H1 (cell line): ENCODE results near the gene MMP15. TPM values are rescaled to one million over a fixed set of nuclear protein-coding genes. Genes with fewer than 3 reads are reported as not detected.

Experiments used
- CTCF ChIA-PET: fragments of 300-600 bp; sonication (Branson Sonifier 250); formaldehyde crosslinking; loops from one replicate; lab custom pipeline; 2021; ENCODE audit not compliant: partially characterized antibody; lab: Charles Lee
- POLR2A ChIA-PET: fragments of 300-600 bp; sonication (Branson Sonifier 250); formaldehyde crosslinking; loops from one replicate; lab custom pipeline; 2021; ENCODE audit warnings: inconsistent platforms; ENCODE audit not compliant: partially characterized antibody; lab: Charles Lee
- DNase-seq, 2 experiments: peaks; one replicate each; pipeline versions ENCODE4 v3.0.0 to v3.0.0-alpha.2; 2010 to 2022; ENCODE audit warnings: low spot score in 2 of 2, low read depth in 1 of 2, mixed read lengths in 1 of 2
- FAIRE-seq: peaks from 2 replicates; lab custom pipeline; 2011; peaks lifted over from hg19 to GRCh38; lab: Jason Lieb, UNC
- H2AFZ ChIP-seq: 2 replicates; pipeline ENCODE4 v1.8.1; 2012; ENCODE audit warnings: low read length, inconsistent platforms
- H2AK5ac ChIP-seq: 2 replicates; pipeline ENCODE4 v1.6.1; 2013; ENCODE audit warnings: low read depth, low read length
- H2BK120ac ChIP-seq: replicated peaks from 2 replicates; pipeline ENCODE3; 2013; ENCODE audit warnings: low read depth, low read length, inconsistent platforms
- H2BK12ac ChIP-seq: 2 replicates; pipeline ENCODE4 v1.6.1; 2013; ENCODE audit warnings: low read depth, low read length
- H2BK15ac ChIP-seq: 2 replicates; pipeline ENCODE4 v1.6.1; 2013; ENCODE audit warnings: low read length
- H2BK20ac ChIP-seq: 2 replicates; pipeline ENCODE4 v1.6.1; 2013; ENCODE audit warnings: low read length
- H2BK5ac ChIP-seq: 2 replicates; pipeline ENCODE4 v1.6.1; 2013; ENCODE audit warnings: low read depth, low read length
- H3K14ac ChIP-seq: 2 replicates; pipeline ENCODE4 v1.6.1; 2013; ENCODE audit warnings: inconsistent platforms; ENCODE audit not compliant: insufficient read length
- H3K18ac ChIP-seq: 2 replicates; pipeline ENCODE4 v1.6.1; 2013; ENCODE audit warnings: low read length; ENCODE audit errors: extremely low read depth
- H3K23ac ChIP-seq: 2 replicates; pipeline ENCODE4 v1.6.1; 2013; ENCODE audit warnings: inconsistent platforms; ENCODE audit not compliant: insufficient read length
- H3K23me2 ChIP-seq: 2 replicates; pipeline ENCODE4 v1.6.1; 2013; ENCODE audit warnings: low read depth, low read length
- H3K27ac ChIP-seq: 2 replicates; pipeline ENCODE4 v1.6.1; 2011; ENCODE audit warnings: low read depth, low read length, inconsistent platforms
- H3K27me3 ChIP-seq, 4 experiments: replicated peaks in 1 of 4; 1 replicate in 1 of 4; 2 replicates in 3 of 4; pipeline versions ENCODE4 v1.6.1 to v1.8.1; 2011 to 2013; ENCODE audit warnings: low read length in 3 of 4, mild to moderate bottlenecking in 3 of 4, inconsistent platforms in 2 of 4, mixed read lengths in 2 of 4, moderate library complexity in 1 of 4; ENCODE audit not compliant: control insufficient read depth in 3 of 4, insufficient read depth in 3 of 4; ENCODE audit errors: extremely low read depth in 1 of 4
- H3K36me3 ChIP-seq, 4 experiments: 2 replicates each; pipeline versions ENCODE4 v1.6.1 to v1.8.1; 2011 to 2013; ENCODE audit warnings: mild to moderate bottlenecking in 4 of 4, low read length in 3 of 4, moderate library complexity in 2 of 4, control low read depth in 1 of 4, inconsistent platforms in 1 of 4; ENCODE audit not compliant: insufficient read depth in 4 of 4, control insufficient read depth in 2 of 4
- H3K4ac ChIP-seq: replicated peaks from 2 replicates; pipeline ENCODE3; 2013; ENCODE audit warnings: low read length, low read depth, mixed read lengths, inconsistent platforms; ENCODE audit not compliant: insufficient read length
- H3K4me1 ChIP-seq, 4 experiments: replicated peaks in 1 of 4; 1 replicate in 1 of 4; 2 replicates in 3 of 4; pipeline versions ENCODE4 v1.6.1 to v1.8.1; 2011 to 2013; ENCODE audit warnings: low read length in 3 of 4, inconsistent platforms in 2 of 4, mixed read lengths in 1 of 4; ENCODE audit not compliant: insufficient read depth in 4 of 4, control insufficient read depth in 3 of 4
- H3K4me2 ChIP-seq, 2 experiments: 2 replicates each; pipeline versions ENCODE4 v1.6.1 to v1.8.1; 2011 to 2013; ENCODE audit warnings: low read depth in 2 of 2, low read length in 2 of 2, control low read depth in 1 of 2, inconsistent platforms in 1 of 2, mild to moderate bottlenecking in 1 of 2; ENCODE audit not compliant: insufficient read depth in 1 of 2
- H3K4me3 ChIP-seq, 4 experiments: fragments of 200-600, 300-600 bp in 1 of 4; sonication (generic), shearing (Covaris generic), sonication (Bioruptor Twin) in 1 of 4; 2 replicates each; pipeline versions ENCODE4 v1.5.1 to v1.8.1; 2011 to 2016; ENCODE audit warnings: low read length in 4 of 4, low read depth in 3 of 4, control low read depth in 2 of 4, inconsistent platforms in 2 of 4, mild to moderate bottlenecking in 2 of 4, mixed read lengths in 1 of 4, moderate library complexity in 1 of 4; ENCODE audit not compliant: insufficient read depth in 2 of 4; ENCODE audit errors: extremely low read depth in 1 of 4
- H3K56ac ChIP-seq: replicated peaks from 2 replicates; pipeline ENCODE3; 2013; ENCODE audit warnings: low read depth, mild to moderate bottlenecking, mixed read lengths, low read length, inconsistent platforms; ENCODE audit not compliant: insufficient read length
- H3K79me1 ChIP-seq: 2 replicates; pipeline ENCODE4 v1.6.1; 2013; ENCODE audit warnings: low read depth, low read length, control low read depth
- H3K79me2 ChIP-seq, 2 experiments: 2 replicates each; pipeline versions ENCODE4 v1.6.1 to v1.8.1; 2012 to 2013; ENCODE audit warnings: low read length in 2 of 2, mild to moderate bottlenecking in 2 of 2, inconsistent platforms in 1 of 2; ENCODE audit not compliant: insufficient read depth in 2 of 2, control insufficient read depth in 1 of 2
- H3K9ac ChIP-seq, 4 experiments: replicated peaks in 1 of 4; 1 replicate in 1 of 4; 2 replicates in 3 of 4; pipeline versions ENCODE4 v1.6.1 to v1.8.1; 2011 to 2013; ENCODE audit warnings: low read depth in 3 of 4, low read length in 3 of 4, control low read depth in 2 of 4, mild to moderate bottlenecking in 2 of 4, moderate library complexity in 2 of 4, inconsistent platforms in 1 of 4; ENCODE audit errors: extremely low read depth in 1 of 4
- H3K9me3 ChIP-seq, 2 experiments: 2 replicates each; pipeline versions ENCODE4 v1.6.1 to v1.8.1; 2012 to 2013; ENCODE audit warnings: mild to moderate bottlenecking in 2 of 2, moderate library complexity in 2 of 2, control low read depth in 1 of 2, inconsistent platforms in 1 of 2, low read depth in 1 of 2, low read length in 1 of 2, mixed read lengths in 1 of 2; ENCODE audit not compliant: insufficient read depth in 2 of 2
- H4K20me1 ChIP-seq, 2 experiments: replicated peaks in 1 of 2; 2 replicates each; pipeline versions ENCODE3 to v1.8.1; 2011 to 2013; ENCODE audit warnings: inconsistent platforms in 2 of 2, low read length in 2 of 2, mild to moderate bottlenecking in 1 of 2; ENCODE audit not compliant: insufficient read depth in 2 of 2, control insufficient read depth in 1 of 2
- H4K5ac ChIP-seq: 2 replicates; pipeline ENCODE4 v1.6.1; 2013; ENCODE audit warnings: low read length, low read depth, mixed read lengths, inconsistent platforms; ENCODE audit not compliant: insufficient read length
- H4K8ac ChIP-seq: 2 replicates; pipeline ENCODE4 v1.8.0; 2013; ENCODE audit warnings: mild to moderate bottlenecking, moderate library complexity, low read length, inconsistent platforms; ENCODE audit not compliant: insufficient read depth; ENCODE audit errors: extremely low read depth
- H4K91ac ChIP-seq: replicated peaks from 2 replicates; pipeline ENCODE3; 2013; ENCODE audit warnings: low read length, mixed read lengths, inconsistent platforms; ENCODE audit not compliant: insufficient read length
- CBX8 ChIP-seq: fragments of 300-800, 300-1000 bp; sonication (generic); IDR thresholded peaks from 2 replicates; pipeline ENCODE4 v1.7.1; 2016; ENCODE audit warnings: low read depth, low read length, borderline replicate concordance
- CHD2 ChIP-seq: IDR thresholded peaks from 2 replicates; pipeline ENCODE4 v1.6.1; 2012; ENCODE audit warnings: low read length, improper control_type of control experiment
- EGR1 ChIP-seq: IDR thresholded peaks from 2 replicates; pipeline ENCODE4 v1.6.1; 2011; ENCODE audit warnings: low read depth, low read length, borderline replicate concordance
- EZH2 ChIP-seq: fragments of 200-600 bp; sonication (generic); IDR thresholded peaks from 2 replicates; pipeline ENCODE4 v1.7.1; 2012; ENCODE audit warnings: low read depth, mild to moderate bottlenecking, moderate library complexity, low read length, inconsistent platforms; ENCODE audit not compliant: severe bottlenecking
- JUN ChIP-seq: IDR thresholded peaks from 2 replicates; pipeline ENCODE4 v1.6.1; 2011; ENCODE audit warnings: low read depth, mild to moderate bottlenecking, improper control_type of control experiment, low read length
- KDM4A ChIP-seq: IDR thresholded peaks from one replicate; pipeline ENCODE4 v1.7.1; 2012; ENCODE audit warnings: low read depth, mild to moderate bottlenecking, moderate library complexity, low read length, inconsistent platforms; ENCODE audit not compliant: severe bottlenecking
- NANOG ChIP-seq: IDR thresholded peaks from 2 replicates; pipeline ENCODE4 v1.6.1; 2011; ENCODE audit warnings: low read length, low read depth, mild to moderate bottlenecking, inconsistent platforms; ENCODE audit not compliant: insufficient read depth, poor library complexity, severe bottlenecking
- POLR2AphosphoS5 ChIP-seq: IDR thresholded peaks from 2 replicates; pipeline ENCODE4 v1.6.1; 2011; ENCODE audit warnings: low read depth, low read length
- POU5F1 ChIP-seq: IDR thresholded peaks from 2 replicates; pipeline ENCODE4 v1.6.1; 2011; ENCODE audit warnings: low read depth, mild to moderate bottlenecking, low read length, moderate library complexity
- RNF2 ChIP-seq: fragments of 200-900, 300-1000 bp; sonication (generic); IDR thresholded peaks from 2 replicates; pipeline ENCODE4 v1.7.1; 2016; ENCODE audit warnings: borderline replicate concordance, low read depth, mild to moderate bottlenecking, antibody characterized with exemption, low read length; ENCODE audit not compliant: poor library complexity, severe bottlenecking; ENCODE audit errors: missing control alignments
- TAF1 ChIP-seq: IDR thresholded peaks from 2 replicates; pipeline ENCODE4 v1.6.1; 2011; ENCODE audit warnings: mild to moderate bottlenecking, low read depth, low read length
- TBP ChIP-seq: IDR thresholded peaks from 2 replicates; pipeline ENCODE4 v1.6.1; 2011; ENCODE audit warnings: low read depth, low read length, improper control_type of control experiment
- ZNF274 ChIP-seq: IDR thresholded peaks from 2 replicates; pipeline ENCODE4 v1.7.0; 2012; ENCODE audit warnings: low read length, borderline replicate concordance; ENCODE audit errors: extremely low read depth
- WGBS, 2 experiments: shearing (Covaris generic) in 1 of 2; methylation state at CpG; one replicate each; pipeline versions ENCODE4 v1.1.6 to v1.1.7; 2013 to 2015; ENCODE audit warnings: low lambda C conversion rate in 2 of 2, mixed read lengths in 2 of 2, inconsistent platforms in 1 of 2, low coverage in 1 of 2, missing lambda C conversion rate in 1 of 2; ENCODE audit not compliant: insufficient replicate concordance in 2 of 2, insufficient coverage in 1 of 2, insufficient read length in 1 of 2; ENCODE audit errors: extremely low coverage in 1 of 2, missing lambda C conversion rate in 1 of 2; 5-methylcytosine and 5-hydroxymethylcytosine counted together
- polyA plus RNA-seq, 7 experiments: library from polyadenylated mRNA; depleted of rRNA in 3 of 7; stranded (reverse) in 5 of 7; unstranded in 2 of 7; fragments of >200 nt in 5 of 7; fragments of 200-250 nt in 2 of 7; gene quantifications; 1 replicate in 5 of 7; 2 replicates in 1 of 7; 4 replicates in 1 of 7; pipeline versions ENCODE4 v1.2.1 to v1.2.3, GENCODE V29; 2011 to 2013; ENCODE audit warnings: missing spikeins in 2 of 7, mixed read lengths in 2 of 7
- total RNA-seq: library from RNA; stranded (reverse); fragmentation: NEBNext Ultra II Directional; extraction: Animal tissue kit (Norgen Biotek cat#: 25700); gene quantifications from 2 replicates; pipeline ENCODE4 v1.2.1, GENCODE V29; 2021
- TF ChIP-seq, protein P1 (sequence below): IDR thresholded peaks from 2 replicates; pipeline ENCODE4 v1.6.1; 2011; ENCODE audit warnings: low read depth, mild to moderate bottlenecking, low read length; ENCODE audit not compliant: insufficient read depth

Gene MMP15
- total and polyA plus RNA-seq, 2 of the 8 experiments (the other 6 are each of a cell fraction or from before 2014, with no cell fraction given), result 38.5 to 42.2 TPM

DNA sequence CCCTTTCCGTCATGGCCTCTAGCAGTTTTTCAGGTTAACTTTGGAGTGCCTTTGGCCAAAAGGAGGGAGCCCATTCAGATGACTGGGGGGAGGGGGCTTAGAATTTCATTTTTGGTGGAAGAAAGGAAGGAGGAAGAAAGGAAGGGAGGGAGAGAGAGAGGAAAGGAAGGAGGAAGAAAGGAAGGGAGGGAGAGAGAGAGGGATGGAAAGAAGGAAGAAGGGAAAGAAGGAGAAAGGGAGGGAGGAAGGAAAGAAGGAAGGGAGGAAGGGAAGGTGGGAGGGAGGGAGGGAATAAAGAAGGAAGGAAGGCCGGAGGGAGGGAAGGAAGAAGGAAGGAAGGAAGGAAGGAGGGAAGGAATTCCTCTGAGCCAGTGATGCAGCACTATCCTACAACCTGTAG is 25.7 kb downstream of the MMP15 start:
- Histone ChIP-seq H3K9ac (no peak overlapping the region), H3K23me2 (no peaks in the 10 kb centered on the region), H3K14ac (no peak overlapping the region), H2BK5ac (no peak overlapping the region), H3K18ac (no peak overlapping the region), H3K4me3 (no peak overlapping the region), H2BK12ac (no peak overlapping the region), H3K79me1 (no peaks in the 10 kb centered on the region), H3K4ac (no peak overlapping the region), H3K4me2 (no peak overlapping the region), H4K20me1 (no peaks in the 10 kb centered on the region), H4K5ac (no peak overlapping the region), H3K9me3 (no peaks in the 10 kb centered on the region), H2BK120ac (no peak overlapping the region), H3K36me3 (no peaks in the 10 kb centered on the region), H4K91ac (no peak overlapping the region), H3K79me2 (no peaks in the 10 kb centered on the region), H3K27me3 (no peaks in the 10 kb centered on the region), H4K8ac (no peak overlapping the region), H2AK5ac (no peak overlapping the region), H3K23ac (no peak overlapping the region), H3K27ac (no peak overlapping the region), H2BK20ac (no peak overlapping the region), H3K56ac (no peak overlapping the region), H3K4me1 (peaks cover 0 to 13% (median 8%) of the 10 kb centered on the region in 4 experiments; a peak in 4 of 7 replicates), H2BK15ac (no peak overlapping the region), H2AFZ (no peak overlapping the region)
- POLR2A ChIA-PET, result no interaction called here
- CTCF ChIA-PET, result interaction anchor here (0.8 to 4.2 kb wide), 4 partner anchors 11 to 70 kb away, joined by 3 to 36 read pairs (median 5); no protein-coding TSS in a partner anchor
- FAIRE-seq, result no peak
- no peak for DNase-seq
- 58% methylated on average over 2 of the region's 2 CpGs; no CpG with 5 or more reads in 1 of the 2 experiments for whole genome bisulfite sequencing, 2 experiments
- TF ChIP-seq ZNF274 (no peak), TAF1 (no peak), POU5F1 (no peak), EZH2 (no peak), CHD2 (no peak), CBX8 (no peak), KDM4A (no peak), JUN (no peak), RNF2 (no peak), POLR2AphosphoS5 (no peak), NANOG (no peak), TBP (no peak), EGR1 (no peak)
- TF ChIP-seq, protein P1, sequence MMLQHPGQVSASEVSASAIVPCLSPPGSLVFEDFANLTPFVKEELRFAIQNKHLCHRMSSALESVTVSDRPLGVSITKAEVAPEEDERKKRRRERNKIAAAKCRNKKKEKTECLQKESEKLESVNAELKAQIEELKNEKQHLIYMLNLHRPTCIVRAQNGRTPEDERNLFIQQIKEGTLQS, result no peak
